HuH-7 (cell line): Measurements from ENCODE around the gene IKBKG.
"Not testable (repeated sequence)": the region's sequence is repeated elsewhere in the genome, so short reads cannot be mapped to it uniquely, and the experiment has no call there.

Source experiments
- DNase-seq: peaks from one replicate; pipeline ENCODE4 v3.0.0; 2011; ENCODE audit warnings: low spot score

The IKBKG gene, protein sequence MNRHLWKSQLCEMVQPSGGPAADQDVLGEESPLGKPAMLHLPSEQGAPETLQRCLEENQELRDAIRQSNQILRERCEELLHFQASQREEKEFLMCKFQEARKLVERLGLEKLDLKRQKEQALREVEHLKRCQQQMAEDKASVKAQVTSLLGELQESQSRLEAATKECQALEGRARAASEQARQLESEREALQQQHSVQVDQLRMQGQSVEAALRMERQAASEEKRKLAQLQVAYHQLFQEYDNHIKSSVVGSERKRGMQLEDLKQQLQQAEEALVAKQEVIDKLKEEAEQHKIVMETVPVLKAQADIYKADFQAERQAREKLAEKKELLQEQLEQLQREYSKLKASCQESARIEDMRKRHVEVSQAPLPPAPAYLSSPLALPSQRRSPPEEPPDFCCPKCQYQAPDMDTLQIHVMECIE

DNA sequence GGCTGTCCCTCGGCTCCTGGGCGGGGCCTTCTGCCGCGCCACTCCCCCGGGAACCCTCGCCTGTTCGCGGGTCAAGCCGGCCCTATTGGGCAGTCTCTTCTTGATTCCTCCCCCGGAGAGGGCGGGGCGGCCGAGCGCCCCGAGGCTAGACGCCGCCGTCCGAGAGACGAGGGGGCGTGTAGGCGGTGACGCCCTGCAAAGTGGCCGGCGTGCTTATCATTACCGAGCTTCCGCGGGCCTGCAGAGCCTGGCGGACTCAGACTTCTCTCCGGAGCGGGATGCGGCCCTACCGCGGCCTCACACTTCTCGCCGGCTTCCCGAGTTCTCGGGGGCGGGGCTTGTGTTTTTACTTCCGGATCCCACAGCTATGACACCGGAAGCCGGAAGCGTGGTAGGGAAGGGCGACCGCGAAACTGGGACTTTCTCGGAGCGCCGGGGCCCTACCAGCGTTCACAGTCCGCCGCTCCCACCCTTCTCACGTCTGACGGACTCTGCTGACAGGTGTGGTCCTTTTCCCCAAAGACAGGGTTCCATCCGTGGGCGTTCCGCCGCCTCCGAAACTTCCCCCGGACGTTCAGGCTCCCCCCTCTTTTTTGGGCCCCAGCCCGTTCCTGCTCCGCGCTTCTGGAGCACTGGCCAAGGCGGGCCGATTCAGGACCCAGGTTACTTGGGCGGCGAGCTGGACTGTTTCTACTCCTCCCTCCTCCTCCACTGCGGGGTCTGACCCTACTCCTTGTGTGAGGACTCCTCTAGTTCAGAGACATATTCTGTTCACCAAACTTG is at the start of gene IKBKG:
IKBKG (plus strand) TSS at position 376 of the 783 bp plus-strand sequence. CDS start 4,383 bp downstream, outside the sequence.
- peak; percentile 89 for DNase-seq

DNA sequence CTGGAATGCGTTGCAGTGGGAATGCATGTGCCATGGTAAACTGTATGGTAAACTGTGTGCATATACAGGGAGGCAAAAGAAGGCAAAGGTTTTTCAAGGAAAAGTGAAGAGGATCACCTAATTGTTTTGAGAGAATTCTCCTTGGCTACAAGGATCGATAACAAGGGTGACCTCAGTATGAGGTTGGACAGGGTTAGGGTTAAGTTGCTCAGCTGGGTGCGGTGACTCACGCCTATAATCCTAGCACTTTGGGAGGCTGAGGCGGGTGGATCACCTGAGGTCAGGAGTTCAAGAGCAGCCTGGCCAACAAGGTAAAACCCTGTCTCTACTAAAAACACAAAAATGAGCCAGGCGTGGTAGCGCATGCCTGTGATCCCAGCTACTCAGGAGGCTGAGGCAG is 46.0 kb upstream of the IKBKG start:
- not testable (repeated sequence) for DNase-seq

DNA sequence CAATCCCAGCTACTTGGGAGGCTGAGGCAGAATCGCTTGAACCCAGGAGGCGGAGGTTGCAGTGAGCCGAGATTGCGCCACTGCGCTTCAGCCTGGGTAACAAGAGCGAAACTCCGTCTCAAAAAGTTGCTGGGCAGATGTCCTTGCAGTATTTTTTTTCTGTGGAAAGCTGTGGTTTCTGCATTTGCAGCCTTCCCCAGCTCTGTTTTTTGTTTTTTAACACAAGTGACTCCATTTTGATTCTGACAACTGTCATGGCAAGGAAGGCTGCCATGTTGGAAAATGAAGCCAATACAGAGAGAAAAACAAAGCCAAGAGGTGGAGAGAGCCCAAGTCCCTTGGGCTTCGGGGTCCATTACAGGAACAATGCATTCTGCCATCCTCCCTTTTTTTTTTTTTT is 45.3 kb upstream of the IKBKG start:
- DNase-seq = no peak

DNA sequence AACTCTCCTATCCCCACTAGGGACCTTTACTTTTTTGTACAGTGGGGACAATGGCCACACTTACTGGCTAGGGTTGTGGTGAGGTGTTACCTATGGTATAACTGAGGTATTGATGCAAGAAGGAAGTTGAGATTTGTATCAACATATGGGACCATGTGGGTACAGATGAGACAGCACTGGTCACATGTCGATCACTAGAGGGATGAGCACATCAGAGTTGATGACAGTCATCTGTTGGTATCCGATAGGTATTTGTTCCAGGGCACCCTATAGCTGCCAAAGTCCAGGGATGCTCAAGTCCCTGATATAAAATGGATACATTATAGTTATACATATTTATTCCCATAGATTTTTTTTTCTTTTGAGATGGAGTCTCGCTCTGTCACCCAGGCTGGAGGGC is 44.4 kb upstream of the IKBKG start:
- no peak for DNase-seq

DNA sequence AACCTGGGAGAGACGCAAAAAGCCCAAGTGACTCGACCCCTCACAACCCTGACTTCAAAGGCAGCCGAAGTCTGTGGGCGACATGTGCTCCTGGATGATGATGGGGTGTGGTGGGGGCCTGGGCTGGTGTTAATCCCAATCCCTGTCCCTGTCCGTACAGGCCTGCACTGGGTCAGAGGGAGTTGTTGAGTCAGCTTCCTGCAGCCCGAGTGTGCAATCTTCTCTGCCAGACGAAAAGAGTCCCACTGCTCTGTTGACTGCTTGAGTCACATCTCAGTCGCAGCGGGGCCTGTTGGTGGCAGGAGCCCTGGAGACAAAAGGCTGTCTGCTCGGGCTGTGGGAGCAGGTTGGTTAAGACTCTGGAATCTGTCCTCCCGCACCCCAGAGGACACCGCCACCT is 41.7 kb upstream of the IKBKG start:
- no peak for DNase-seq

DNA sequence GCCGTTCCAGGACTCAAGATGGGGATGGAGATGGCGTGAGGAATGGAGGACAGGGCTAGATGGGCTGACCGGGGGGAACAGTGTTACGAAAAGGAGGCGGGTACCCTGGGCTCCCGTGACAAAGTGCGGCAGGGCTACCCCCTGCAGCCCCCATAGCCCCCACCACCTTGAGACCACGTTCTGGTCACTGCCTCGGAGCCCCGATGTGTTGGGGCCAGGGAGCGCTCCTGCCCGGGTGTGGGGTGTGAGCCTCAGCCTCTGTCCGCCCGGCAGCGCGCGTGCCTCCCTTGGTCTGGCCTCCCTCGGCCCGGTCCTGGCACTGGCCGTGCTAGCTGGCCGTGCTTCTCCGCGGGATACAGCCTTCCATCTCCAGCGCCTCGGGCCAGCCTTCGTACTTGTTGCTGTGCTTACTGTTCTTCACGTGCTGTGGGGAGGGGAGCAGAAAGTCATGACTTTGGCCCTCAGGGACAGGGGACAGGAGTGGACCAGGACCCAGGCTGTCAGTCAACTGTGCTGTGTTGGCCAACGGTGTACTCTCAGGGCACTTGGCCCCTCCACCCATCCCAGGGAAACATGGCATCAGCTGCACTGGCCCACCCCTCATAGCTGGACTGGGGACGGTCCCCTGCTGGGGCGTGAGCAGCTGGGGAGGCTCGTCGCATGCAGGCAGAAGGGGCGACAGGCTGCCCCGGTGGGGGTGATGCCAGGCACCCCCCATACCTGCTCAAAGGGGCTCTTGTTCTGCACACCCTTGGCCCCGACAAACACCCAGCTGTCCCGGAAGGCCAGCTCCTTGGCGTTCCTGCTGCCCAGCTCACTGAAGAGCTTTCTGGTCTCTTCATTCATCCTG is 40.7 kb upstream of the IKBKG start:
- DNase-seq = no peak

DNA sequence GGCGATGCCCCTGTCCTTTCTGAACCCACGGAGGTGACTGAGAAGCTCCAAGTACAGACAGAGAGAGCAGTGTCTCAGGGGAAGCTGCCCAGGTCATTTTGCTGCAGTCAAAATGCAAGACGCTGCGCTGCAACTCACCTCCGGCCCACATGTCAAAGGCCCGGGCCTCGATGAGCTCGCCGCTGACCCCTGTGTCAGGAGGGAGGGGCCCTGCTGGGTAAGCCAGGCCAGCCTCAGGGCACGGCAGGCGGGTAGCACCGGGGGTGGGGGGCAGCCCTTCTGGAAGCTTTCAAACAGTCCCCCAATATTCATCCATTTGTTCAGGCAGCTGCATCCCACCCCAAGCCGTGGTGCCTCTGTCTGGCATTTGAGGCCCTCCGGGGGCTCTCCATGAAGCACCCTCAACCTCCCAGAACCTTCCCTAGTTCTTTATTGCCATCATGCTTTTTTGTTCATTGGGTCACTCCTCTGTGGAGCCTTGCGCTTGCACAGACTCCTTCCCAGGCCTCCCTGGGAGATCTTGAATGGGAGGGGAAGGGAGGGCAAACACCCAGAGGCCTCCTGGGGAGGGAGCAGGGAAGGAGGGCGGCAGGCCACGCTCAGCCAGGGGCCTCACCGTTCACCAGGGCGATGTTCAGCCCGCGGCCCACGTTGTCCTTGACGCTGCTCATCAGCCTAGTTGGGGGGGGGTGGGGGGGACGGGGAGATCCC is 39.6 kb upstream of the IKBKG start:
- no peak for DNase-seq

DNA sequence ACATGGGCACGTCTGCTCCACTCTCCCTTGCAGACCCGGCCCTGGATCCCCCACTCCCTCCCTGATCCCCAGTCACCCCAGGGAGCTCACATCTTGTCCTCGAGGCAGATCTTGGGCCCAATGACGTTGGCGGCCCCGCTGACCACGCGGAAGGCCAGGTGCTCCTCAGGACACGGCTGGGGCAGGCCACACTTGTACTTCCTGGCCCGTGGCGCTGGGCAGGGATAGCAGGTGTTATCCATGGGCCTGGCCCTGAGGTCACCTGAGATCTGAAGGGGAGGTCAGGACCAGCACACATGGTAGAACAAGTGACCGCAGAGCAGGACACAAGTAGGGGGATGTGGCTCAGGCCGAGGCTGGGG is 39.1 kb upstream of the IKBKG start:
- DNase-seq = no peak

DNA sequence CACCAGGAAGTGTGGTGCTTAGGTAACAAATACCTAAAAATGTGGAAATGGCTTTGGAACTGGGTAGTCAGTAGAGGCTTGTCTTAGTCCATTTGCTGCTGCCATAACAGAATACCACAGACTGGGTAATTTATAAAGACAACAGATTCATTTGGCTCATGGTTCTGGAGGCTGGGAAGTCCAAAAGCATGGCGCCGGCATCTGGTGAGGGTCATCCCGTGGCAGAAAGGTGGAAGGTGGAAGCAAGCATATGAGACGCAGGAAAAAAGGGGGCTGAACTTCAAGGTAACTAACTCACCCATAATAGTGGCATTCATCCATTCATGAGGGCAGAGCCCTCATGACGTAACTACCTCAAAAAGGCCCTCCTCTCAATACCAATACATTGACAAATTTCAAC is 38.0 kb upstream of the IKBKG start:
- no peak for DNase-seq

DNA sequence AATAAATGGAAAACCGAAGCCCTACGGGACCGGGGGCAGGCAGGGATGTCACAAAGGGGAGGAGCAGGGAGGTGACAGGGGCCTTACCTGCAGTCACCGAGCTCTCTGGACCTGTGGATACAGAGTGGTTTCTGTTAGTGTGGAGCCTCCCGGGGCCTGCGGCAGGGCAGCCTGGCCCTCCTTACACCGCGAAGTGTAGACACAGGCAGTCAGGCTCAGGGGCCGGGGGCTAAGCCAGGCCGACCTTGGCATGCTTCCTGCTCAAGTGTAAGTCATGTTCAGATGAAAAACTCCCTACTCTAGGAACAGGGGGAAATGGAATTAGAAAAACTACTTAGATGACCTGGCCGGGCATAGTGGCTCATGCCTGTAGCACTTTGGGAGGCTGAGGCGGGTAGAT is 35.7 kb upstream of the IKBKG start:
- no peak for DNase-seq

DNA sequence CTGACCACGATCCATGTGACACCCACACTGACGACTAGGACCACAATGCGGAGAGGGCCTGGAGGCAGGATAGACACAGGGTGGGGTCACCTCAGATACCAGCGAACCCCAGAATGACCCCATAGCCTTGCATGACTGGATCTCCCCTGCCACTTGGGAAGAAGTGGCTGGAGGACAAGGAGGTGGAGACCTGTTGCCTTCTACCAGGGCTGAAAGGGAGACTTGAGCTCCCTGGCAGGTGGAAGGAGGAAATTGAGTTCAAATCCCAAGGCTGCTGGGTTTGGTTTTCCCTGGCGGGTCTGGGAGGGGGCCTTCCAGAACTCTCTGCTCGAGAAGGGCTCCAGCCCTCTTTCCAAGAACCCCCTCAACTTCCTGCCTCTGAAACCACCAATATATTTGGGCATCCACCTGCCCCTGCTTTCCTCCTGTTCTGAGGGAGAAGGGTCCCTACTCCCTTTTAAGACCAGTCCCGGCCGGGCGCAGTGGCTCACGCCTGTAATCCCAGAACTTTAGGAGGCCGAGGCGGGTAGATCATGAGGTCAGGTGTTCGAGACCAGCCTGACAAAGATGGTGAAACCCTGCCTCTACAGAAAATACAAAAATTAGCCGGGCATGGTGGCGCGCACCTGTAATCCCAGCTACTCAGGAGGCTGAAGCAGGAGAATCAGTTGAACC is 34.4 kb upstream of the IKBKG start:
- DNase-seq = no peak

DNA sequence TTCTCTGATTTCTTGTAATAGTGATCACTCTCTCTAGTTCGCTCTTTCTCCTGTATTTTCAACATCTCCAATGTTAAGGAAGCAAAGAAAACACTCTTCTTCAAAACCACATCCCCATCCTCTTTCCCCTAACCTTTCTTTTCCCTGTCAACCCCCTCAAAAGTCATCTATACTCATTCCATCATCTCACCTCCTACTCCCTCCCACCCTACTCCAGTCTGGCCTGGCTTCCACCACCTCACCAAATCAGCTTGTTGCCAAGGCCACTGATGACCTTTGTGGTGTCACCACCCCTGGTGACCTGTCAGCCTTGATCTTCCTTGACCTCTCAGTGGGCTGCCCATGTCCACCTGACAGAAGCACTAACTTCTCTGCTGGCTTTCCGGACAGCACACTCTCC is 33.7 kb upstream of the IKBKG start:
- no peak for DNase-seq

DNA sequence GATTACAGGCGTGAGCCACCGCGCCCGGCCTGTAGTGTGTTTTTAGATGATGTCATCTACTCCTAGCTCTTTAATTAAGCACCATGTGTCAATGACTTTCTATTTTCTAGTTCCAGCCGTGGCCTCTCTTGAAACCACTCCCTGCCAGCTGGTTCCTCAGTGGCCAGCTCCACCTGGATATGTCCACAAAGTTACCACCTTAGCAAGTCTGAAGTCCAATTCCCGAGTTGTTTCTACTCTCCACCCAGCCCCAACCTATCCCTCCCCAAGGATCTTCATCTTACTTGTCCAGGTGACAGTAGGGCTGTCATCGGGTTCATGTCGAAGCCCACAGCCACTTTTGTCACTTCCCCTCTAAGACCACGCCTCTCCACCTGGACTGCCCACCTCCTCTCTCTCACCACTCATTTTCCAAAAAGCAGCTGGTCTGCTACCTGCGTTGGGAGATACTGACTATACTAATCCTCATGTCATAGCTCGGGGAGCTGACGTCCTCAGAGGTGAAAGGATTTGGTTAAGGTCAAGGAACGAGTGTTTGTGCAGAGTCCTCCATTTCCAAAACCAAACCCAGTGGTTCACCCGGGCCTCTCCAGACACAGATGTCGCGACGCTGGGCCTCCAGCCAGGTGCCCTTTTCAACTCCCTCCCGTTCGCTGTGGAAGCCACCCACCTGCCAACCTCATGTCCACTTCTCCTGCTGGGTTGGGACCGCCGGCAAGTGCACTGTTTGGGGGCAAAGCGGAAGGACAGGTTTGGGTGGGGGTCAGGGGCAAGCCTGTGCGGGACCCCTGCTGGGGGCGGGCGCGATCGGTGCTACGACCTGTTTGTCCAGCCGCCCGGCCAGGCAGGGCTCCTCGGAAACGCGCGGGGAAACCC is 32.1 kb upstream of the IKBKG start:
- no peak for DNase-seq

DNA sequence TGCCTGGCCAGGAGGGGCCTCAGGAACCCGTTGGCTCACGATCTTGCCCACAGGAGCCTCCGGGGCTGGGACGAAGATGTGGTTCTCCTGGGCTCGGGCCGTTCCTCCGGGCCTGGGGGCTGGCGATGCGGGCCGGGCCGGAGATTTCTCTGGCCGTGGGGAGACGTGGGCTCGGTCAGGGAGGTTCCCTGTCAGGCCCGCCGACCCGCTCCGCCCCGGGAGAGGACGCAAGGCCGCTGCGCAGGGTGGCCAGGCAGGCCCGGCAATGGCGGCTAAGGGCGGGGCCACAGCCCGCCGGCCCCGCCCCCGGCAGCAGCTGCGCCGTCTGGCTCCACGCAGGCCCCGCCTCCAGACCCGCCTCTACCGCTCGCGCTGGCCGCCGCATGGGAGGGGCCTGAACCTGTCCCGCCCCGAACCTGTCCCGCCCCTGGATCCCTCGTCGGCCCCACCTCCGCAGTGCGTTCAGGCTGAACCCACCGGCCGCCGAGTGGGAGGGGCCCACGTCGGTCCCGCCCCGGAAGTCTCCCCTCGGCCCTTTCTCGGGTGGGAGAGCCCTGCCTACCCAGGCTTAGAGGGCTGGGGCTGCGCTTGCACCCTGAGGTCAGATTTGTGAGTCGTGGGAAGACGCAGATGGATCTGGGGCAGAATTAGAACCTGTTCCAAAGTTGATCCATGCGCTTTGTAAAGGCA is 31.3 kb upstream of the IKBKG start, which contains the start of gene FAM3A:
FAM3A (minus strand) TSS at position 267 of the 690 bp plus-strand sequence. CDS start 460 bp downstream, outside the sequence.
- DNase-seq = peak; percentile 72

DNA sequence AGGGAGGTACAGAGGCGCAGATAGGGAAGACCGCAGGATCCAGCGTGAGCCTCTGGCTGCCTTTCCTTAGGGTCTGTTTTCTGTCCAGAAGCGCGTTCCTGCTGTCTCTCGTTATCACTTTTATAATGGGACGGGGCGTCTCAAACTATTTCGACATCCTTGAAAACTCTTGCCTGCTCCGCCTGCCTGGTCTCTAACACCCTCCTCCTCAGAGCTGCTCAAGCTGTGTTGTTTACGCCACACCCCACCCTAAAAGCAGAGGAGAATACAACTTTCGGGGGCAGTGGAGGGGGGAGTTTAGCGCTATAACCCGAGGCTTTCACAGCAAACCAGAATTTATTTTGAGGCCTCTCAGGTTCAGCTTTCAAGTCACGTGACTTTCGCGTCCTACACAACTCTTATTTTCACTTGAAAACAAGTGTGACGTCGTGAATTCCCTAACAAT is 30.7 kb upstream of the IKBKG start:
- DNase-seq = no peak

DNA sequence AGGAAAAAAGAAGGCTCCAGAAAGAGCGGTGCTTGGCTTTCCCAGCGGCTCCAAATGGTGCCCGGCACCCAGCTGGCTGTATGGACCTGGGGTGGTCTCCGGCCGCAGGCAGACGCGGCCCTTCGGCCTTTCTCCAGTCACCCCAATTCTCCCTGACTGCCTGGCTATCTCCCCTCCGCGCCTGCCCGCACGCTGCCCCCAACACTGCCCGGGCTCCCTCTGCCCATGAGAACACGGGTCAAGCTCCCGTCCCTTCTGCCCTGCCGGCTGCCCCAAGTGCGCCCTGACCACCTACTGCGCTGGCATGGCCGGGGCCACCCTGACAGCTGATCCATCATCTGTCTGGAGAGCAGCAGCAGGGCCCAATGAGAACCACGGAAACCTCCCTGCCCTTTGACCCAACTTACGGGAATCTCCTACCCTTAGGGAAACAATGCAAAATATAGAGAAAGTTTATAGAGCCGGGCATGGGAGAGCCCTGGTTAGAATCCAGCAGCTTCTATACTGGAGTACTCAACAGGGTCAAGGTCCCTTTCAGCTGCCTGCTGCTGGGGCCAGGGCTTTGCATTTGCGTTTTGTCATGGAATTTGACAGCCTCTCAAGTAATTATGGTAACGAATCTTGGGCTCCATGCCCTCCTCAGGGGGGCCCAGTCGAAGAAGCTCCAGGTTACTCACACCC is 30.2 kb upstream of the IKBKG start:
- no peak for DNase-seq

DNA sequence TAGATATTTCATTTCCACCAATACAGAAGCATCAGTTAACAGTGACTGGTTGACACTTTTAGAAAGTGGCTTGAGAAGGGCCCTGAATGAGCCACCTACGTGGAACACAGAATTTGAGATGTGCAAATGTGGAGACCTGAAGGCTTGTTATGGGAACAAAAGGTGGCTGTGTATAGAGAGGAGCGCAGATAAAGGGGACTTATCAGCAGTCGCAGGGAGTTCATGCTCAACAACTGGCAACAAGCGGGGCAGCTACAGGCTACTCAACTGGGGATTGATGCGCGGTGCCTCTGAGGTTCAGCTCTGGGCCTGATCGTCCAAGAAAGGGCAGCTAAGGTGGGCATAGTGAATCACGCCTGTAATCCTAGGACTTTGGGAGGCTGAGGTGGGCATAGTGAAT is 28.0 kb upstream of the IKBKG start:
- no peak for DNase-seq

DNA sequence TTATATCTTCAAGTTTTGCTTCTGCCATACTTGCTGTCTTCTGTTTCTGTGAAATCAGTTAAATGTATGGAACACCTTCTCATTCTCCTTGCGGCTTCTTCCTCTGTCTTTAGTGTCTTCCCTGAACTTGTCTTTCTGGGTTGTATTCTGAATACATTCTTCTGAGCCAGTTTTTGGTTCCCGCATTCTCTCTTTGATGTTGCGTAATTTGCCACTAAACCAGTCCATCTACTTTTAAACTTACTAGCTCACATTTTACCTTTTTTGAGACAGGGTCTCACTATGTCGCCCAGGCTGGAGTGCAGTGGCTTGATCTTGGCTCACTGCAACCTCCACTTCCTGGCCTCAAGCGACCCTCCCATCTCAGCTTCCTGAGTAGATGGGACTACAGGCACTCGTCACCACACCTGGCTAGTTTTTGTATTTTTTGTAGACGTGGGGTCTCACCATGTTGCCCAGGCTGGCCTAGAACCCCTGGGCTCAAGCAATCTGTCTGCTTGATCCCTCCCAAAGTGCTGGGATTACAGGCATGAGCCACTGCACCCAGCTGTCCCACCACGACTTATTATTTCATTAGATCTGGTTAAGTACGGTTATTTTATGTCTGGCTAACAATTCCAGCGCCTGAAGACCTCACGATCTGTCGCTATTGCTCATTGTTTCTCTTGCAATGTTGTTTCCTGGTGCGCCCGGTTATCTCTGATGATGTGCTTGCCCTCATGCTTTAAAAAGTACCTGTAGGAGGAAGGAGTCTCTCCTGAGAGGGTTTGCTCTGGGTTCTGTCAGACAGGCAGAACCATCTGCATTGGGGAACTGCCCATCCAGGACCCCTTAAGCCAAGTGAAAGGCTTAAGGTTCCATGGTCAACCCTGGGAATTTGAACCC is 21.6 kb upstream of the IKBKG start:
- no peak for DNase-seq
